ENCODE results near the gene OR51V1.

OR51V1 gene

DNA sequence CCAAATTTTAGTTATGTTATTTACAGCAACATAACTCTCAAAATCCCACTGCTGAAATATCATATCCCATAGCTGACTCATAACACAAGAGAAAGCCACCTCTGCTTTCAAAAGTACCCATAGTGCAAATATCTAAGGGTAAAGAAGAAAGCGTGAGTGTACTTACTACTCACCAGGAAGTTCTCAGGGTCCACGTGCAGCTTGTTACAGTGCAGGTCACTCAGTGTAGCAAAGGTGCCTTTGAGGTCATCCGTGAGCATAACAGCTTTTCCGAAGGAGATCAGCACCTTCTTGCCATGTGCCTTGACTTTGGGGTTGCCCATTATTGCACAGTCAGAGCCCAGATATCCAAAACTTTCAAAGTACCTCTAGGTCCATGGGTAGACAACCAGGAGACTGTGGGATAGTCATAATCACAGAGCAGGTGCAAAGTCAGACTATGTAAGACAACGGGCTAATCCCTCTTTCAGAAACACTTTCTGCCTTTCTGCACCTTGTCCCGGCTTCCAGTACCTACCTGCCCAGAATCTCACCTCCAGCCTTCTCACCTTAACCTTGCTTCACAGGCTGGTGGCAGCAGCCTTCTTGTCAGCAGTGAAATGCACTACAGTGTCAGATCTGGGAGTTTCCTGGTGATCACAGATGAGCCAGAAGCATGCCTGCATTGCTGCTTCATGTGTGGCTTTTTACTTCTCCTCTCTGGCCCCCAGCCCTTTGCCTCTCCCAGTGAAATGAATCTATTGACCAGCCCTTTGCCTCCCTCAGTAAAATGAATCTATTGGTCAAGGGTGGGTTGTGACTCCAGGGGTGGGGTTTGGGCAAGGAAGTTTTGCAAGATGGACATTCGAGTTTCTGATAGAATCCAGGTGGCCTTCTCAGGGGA, 42.7 kb upstream of the OR51V1 start:
- no peak for TF ChIP-seq CTCF (IDR thresholded peaks at IDR 0.05; ENCODE audit: low read depth, low read length)
- H3K4me3 ChIP-seq (ENCODE audit: low read depth, low read length), result no peak overlapping the region

DNA sequence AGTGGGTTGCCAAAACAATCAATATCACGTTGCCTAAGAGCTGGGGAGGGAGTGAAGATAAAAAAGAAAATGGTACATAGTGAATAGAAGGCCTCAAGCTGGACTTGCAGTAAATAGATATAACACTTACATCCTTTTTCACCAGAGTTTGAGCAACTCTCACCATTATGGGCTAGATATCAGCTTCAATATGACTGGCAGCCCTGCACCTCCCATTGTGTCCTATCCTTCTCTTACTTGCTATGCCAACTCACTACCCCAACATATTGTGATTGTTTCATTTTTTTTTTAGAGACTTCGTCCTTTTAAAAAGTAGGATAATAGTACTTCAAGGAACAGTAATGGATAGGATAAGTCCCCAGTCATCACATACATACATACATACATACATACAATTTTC, 41.7 kb upstream of the OR51V1 start:
- TF ChIP-seq CTCF (IDR thresholded peaks at IDR 0.05; ENCODE audit: low read depth, low read length), result no peak
- H3K4me3 ChIP-seq (ENCODE audit: low read depth, low read length), result no peak overlapping the region

GRCh38 chr11:5241458-5241857, 41.0 kb upstream of the OR51V1 start:
- TF ChIP-seq CTCF (IDR thresholded peaks at IDR 0.05; ENCODE audit: low read depth, low read length), result no peak
- H3K4me3 ChIP-seq (ENCODE audit: low read depth, low read length), result no peak overlapping the region

GRCh38 chr11:5240458-5240857, 40.0 kb upstream of the OR51V1 start:
- H3K4me3 ChIP-seq (ENCODE audit: low read depth, low read length), result no peak overlapping the region
- no peak for TF ChIP-seq CTCF (IDR thresholded peaks at IDR 0.05; ENCODE audit: low read depth, low read length)

DNA sequence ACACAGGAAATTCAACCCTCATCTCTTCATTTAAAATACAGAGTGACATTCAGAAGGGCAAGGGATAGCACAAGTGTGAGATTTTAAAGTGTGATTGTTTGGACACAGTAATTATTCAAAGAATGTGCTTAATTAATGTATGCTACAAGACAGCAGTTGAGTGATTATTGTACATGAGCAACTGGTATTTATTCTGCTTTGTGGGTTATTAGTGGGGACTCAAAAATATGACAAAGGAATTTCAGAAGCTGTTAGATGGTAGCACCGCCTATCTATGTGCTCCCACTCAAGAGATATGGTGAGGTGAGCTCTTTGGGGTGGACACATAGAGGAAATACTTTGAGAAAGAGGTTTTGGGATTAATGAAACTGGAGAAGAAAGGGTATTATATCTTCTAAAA, 39.6 kb upstream of the OR51V1 start:
- TF ChIP-seq CTCF (IDR thresholded peaks at IDR 0.05; ENCODE audit: low read depth, low read length), result no peak
- no peak overlapping the region for H3K4me3 ChIP-seq (ENCODE audit: low read depth, low read length)

GRCh38 chr11:5239046-5239445, 38.6 kb upstream of the OR51V1 start:
- no peak for TF ChIP-seq CTCF (IDR thresholded peaks at IDR 0.05; ENCODE audit: low read depth, low read length)
- no peak overlapping the region for H3K4me3 ChIP-seq (ENCODE audit: low read depth, low read length)

GRCh38 chr11:5238486-5238885, 38.0 kb upstream of the OR51V1 start:
- no peak overlapping the region for H3K4me3 ChIP-seq (ENCODE audit: low read depth, low read length)
- no peak for TF ChIP-seq CTCF (IDR thresholded peaks at IDR 0.05; ENCODE audit: low read depth, low read length)

Measured in WI38 (cell line).